Gastroesophageal sphincter (tissue), 4 donors: Measurements from ENCODE around the gene FANCM. TPM values are rescaled to one million over a fixed set of nuclear protein-coding genes. Genes with fewer than 3 reads are reported as not detected.

Experiments
- ATAC-seq: fragments of 150-250 bp; one replicate; pipeline ENCODE4 v1.9.1; 2016; ENCODE audit warnings: mild to moderate bottlenecking, moderate library complexity
- H3K27ac ChIP-seq, 4 donors: fragments of 200-600 bp; sonication (generic) in 3 of 4; 1 replicate in 3 of 4; 2 replicates in 1 of 4; pipeline ENCODE4 v1.5.1; 2016 to 2019
- H3K27me3 ChIP-seq: fragments of 200-600 bp; sonication (generic); one replicate; pipeline ENCODE4 v1.5.1; 2019
- H3K36me3 ChIP-seq, 2 donors: fragments of 200-600 bp; sonication (generic); one replicate each; pipeline ENCODE4 v1.5.1; 2019; ENCODE audit warnings: control low read depth in 1 of 2
- H3K4me1 ChIP-seq, 3 donors: fragments of 200-600 bp; sonication (generic); 1 replicate in 2 of 3; 2 replicates in 1 of 3; pipeline ENCODE4 v1.5.1; 2016 to 2019; ENCODE audit warnings: control low read depth in 2 of 3
- H3K4me3 ChIP-seq, 2 donors: fragments of 200-600 bp; sonication (generic); one replicate each; pipeline ENCODE4 v1.5.1; 2019; ENCODE audit warnings: mild to moderate bottlenecking in 1 of 2, moderate library complexity in 1 of 2
- H3K9me3 ChIP-seq, 3 donors: fragments of 200-600 bp; sonication (generic); one replicate each; pipeline ENCODE4 v1.5.1; 2017 to 2019; ENCODE audit warnings: control low read depth in 2 of 3
- CTCF ChIP-seq, 4 experiments: fragments of 200-600 bp in 2 of 4; fragments of 450-650 bp in 2 of 4; sonication (generic) in 1 of 4; IDR thresholded peaks; one replicate each; pipeline ENCODE4 v1.5.1; 2017 to 2019; ENCODE audit warnings: antibody characterized with exemption in 4 of 4, mild to moderate bottlenecking in 2 of 4, moderate library complexity in 2 of 4
- EP300 ChIP-seq: sonication (generic); formaldehyde crosslinking; IDR thresholded peaks from one replicate; pipeline ENCODE4 v1.6.1; 2017; ENCODE audit warnings: antibody characterized with exemption, mild to moderate bottlenecking
- POLR2A ChIP-seq, 2 donors: fragments of 450-650 bp; IDR thresholded peaks; one replicate each; pipeline ENCODE4 v1.6.1; 2017; ENCODE audit warnings: antibody characterized with exemption in 2 of 2, mild to moderate bottlenecking in 2 of 2, moderate library complexity in 1 of 2
- POLR2AphosphoS5 ChIP-seq: sonication (generic); formaldehyde crosslinking; IDR thresholded peaks from one replicate; pipeline ENCODE4 v1.6.1; 2017; ENCODE audit warnings: antibody characterized with exemption
- WGBS, 2 donors: methylation state at CpG; one replicate each; pipeline ENCODE4 v1.1.5; 2018; ENCODE audit warnings: low coverage in 1 of 2; 5-methylcytosine and 5-hydroxymethylcytosine counted together
- total RNA-seq, 4 donors: library from RNA; depleted of rRNA; stranded (reverse); fragments of >200 nt; gene quantifications; one replicate each; pipeline ENCODE4 v1.1.0, GENCODE V29; 2016

Gene FANCM
- total RNA-seq: 1 to 10 TPM; 1.8 to 7.7 (median 4.3) TPM

GRCh38 chr14:45135659-45136395 lies at the start of gene FANCM:
FANCM (plus strand) TSS chr14:45135930; CDS start chr14:45136032, 102 bp downstream.
- TF ChIP-seq POLR2AphosphoS5 (peak; percentile 70), CTCF (IDR thresholded peaks at IDR 0.05) (no peak)
- Histone ChIP-seq H3K9me3 (no peaks in the 10 kb centered on the region), H3K4me3 (peak within 1 kb of the TSS; percentile 50 to 74), H3K36me3 (no peaks in the 10 kb centered on the region), H3K27ac (peak within 1 kb of the TSS; percentile 84 to 90 (median 88)), H3K4me1 (peaks cover 0 to 43% (median 16%) of the 10 kb centered on the region in 3 donors), H3K27me3 (no peaks in the 10 kb centered on the region)
- WGBS, 2 donors: 0% methylated on average over 5 to 16 of the region's 48 CpGs
- ATAC-seq: peak; percentile 75

- H3K27ac ChIP-seq: no peak overlapping the region
- ATAC-seq: no peak
- H3K9me3 ChIP-seq: no peaks in the 10 kb centered on the region
- no peak overlapping the region for H3K4me3 ChIP-seq
- H3K4me1 ChIP-seq: peaks cover 6 to 73% (median 18%) of the 10 kb centered on the region in 3 donors
- 23 to 29% methylated on average over 1 of the region's 1 CpG for WGBS, 2 donors
- no peaks in the 10 kb centered on the region for H3K27me3 ChIP-seq
- no peak for TF ChIP-seq POLR2AphosphoS5
- no peak for TF ChIP-seq POLR2A (IDR thresholded peaks at IDR 0.05)
- TF ChIP-seq CTCF (IDR thresholded peaks at IDR 0.05): no peak
- no peak for TF ChIP-seq EP300
- H3K36me3 ChIP-seq: no peaks in the 10 kb centered on the region
These were observed 45.9 kb upstream of the FANCM start for GRCh38 chr14:45089813-45090212.

- Histone ChIP-seq H3K4me1 (peaks cover 0 to 54% (median 4%) of the 10 kb centered on the region in 3 donors), H3K27me3 (no peaks in the 10 kb centered on the region), H3K27ac (no peak overlapping the region), H3K4me3 (no peak overlapping the region), H3K9me3 (no peaks in the 10 kb centered on the region), H3K36me3 (peaks cover 0 to 16% of the 10 kb centered on the region in 2 donors)
- 73 to 81% methylated on average over 2 of the region's 2 CpGs for WGBS, 2 donors
- TF ChIP-seq EP300 (no peak), POLR2A (IDR thresholded peaks at IDR 0.05) (no peak), POLR2AphosphoS5 (no peak), CTCF (IDR thresholded peaks at IDR 0.05) (no peak)
- no peak for ATAC-seq
These were observed 44.0 kb upstream of the FANCM start for GRCh38 chr14:45091710-45092109.

GRCh38 chr14:45094275-45094674 lies 41.5 kb upstream of the FANCM start:
- Histone ChIP-seq H3K27me3 (no peaks in the 10 kb centered on the region), H3K27ac (no peak overlapping the region), H3K9me3 (no peaks in the 10 kb centered on the region), H3K4me1 (peaks cover 0 to 29% (median 0%) of the 10 kb centered on the region in 3 donors), H3K36me3 (peaks cover 5 to 41% of the 10 kb centered on the region in 2 donors), H3K4me3 (no peak overlapping the region)
- 96 to 97% methylated on average over 2 of the region's 2 CpGs for WGBS, 2 donors
- TF ChIP-seq POLR2A (IDR thresholded peaks at IDR 0.05) (no peak), POLR2AphosphoS5 (no peak), CTCF (IDR thresholded peaks at IDR 0.05) (no peak), EP300 (no peak)
- no peak for ATAC-seq

GRCh38 chr14:45095143-45095542 lies 40.6 kb upstream of the FANCM start:
- Histone ChIP-seq H3K9me3 (no peaks in the 10 kb centered on the region), H3K4me1 (peaks cover 0 to 20% (median 0%) of the 10 kb centered on the region in 3 donors), H3K36me3 (peaks cover 5 to 49% of the 10 kb centered on the region in 2 donors), H3K27me3 (no peaks in the 10 kb centered on the region), H3K27ac (no peak overlapping the region), H3K4me3 (no peak overlapping the region)
- no peak for TF ChIP-seq POLR2AphosphoS5
- no peak for TF ChIP-seq EP300
- no peak for TF ChIP-seq CTCF (IDR thresholded peaks at IDR 0.05)
- no peak for TF ChIP-seq POLR2A (IDR thresholded peaks at IDR 0.05)
- no peak for ATAC-seq
- 92 to 94% methylated on average over 4 of the region's 4 CpGs for WGBS, 2 donors
